ENCODE data around the gene TSC22D1. TPM values are rescaled to one million over a fixed set of nuclear protein-coding genes. Genes with fewer than 3 reads are reported as not detected.

Gene TSC22D1
- total RNA-seq, 1 experiment from 2014 or later: 44.7 TPM

- no peak for DNase-seq
- Histone ChIP-seq H3K4me3 (ENCODE audit: insufficient read depth, low read depth, low read length) (no peak overlapping the region), H3K36me3 (replicated peaks; ENCODE audit: control insufficient read depth, insufficient read depth, low read length) (no peaks in the 10 kb centered on the region), H3K27me3 (ENCODE audit: control insufficient read depth, insufficient read depth, low read length) (no peaks in the 10 kb centered on the region)
Measured at GRCh38 chr13:44397766-44398223, 178.3 kb downstream of the TSC22D1 start.

- DNase-seq: peak; percentile 35
- H3K36me3 ChIP-seq (replicated peaks; ENCODE audit: control insufficient read depth, insufficient read depth, low read length): no peaks in the 10 kb centered on the region
- no peaks in the 10 kb centered on the region for H3K27me3 ChIP-seq (ENCODE audit: control insufficient read depth, insufficient read depth, low read length)
- H3K4me3 ChIP-seq (ENCODE audit: insufficient read depth, low read depth, low read length): no peak overlapping the region
Measured at GRCh38 chr13:44396701-44397580, 179.2 kb downstream of the TSC22D1 start.

- Histone ChIP-seq H3K27me3 (ENCODE audit: control insufficient read depth, insufficient read depth, low read length) (no peaks in the 10 kb centered on the region), H3K4me3 (ENCODE audit: insufficient read depth, low read depth, low read length) (no peak overlapping the region), H3K36me3 (replicated peaks; ENCODE audit: control insufficient read depth, insufficient read depth, low read length) (no peaks in the 10 kb centered on the region)
- no peak for DNase-seq
Measured at GRCh38 chr13:44395976-44396694, 180.0 kb downstream of the TSC22D1 start.

GRCh38 chr13:44394658-44395057 is 181.5 kb downstream of the TSC22D1 start:
- no peaks in the 10 kb centered on the region for H3K27me3 ChIP-seq (ENCODE audit: control insufficient read depth, insufficient read depth, low read length)
- H3K36me3 ChIP-seq (replicated peaks; ENCODE audit: control insufficient read depth, insufficient read depth, low read length): no peaks in the 10 kb centered on the region
- no peak overlapping the region for H3K4me3 ChIP-seq (ENCODE audit: insufficient read depth, low read depth, low read length)
- no peak for DNase-seq

- DNase-seq: no peak
- Histone ChIP-seq H3K27me3 (ENCODE audit: control insufficient read depth, insufficient read depth, low read length) (no peaks in the 10 kb centered on the region), H3K4me3 (ENCODE audit: insufficient read depth, low read depth, low read length) (no peak overlapping the region), H3K36me3 (replicated peaks; ENCODE audit: control insufficient read depth, insufficient read depth, low read length) (no peaks in the 10 kb centered on the region)
Measured at GRCh38 chr13:44393391-44393790, 182.7 kb downstream of the TSC22D1 start.

- H3K4me3 ChIP-seq (ENCODE audit: insufficient read depth, low read depth, low read length): no peak overlapping the region
- no peak for DNase-seq
Measured at GRCh38 chr13:44389876-44390275, 186.3 kb downstream of the TSC22D1 start.

GRCh38 chr13:44389060-44389666 is 187.0 kb downstream of the TSC22D1 start:
- Histone ChIP-seq H3K27me3 (ENCODE audit: control insufficient read depth, insufficient read depth, low read length) (no peaks in the 10 kb centered on the region), H3K36me3 (replicated peaks; ENCODE audit: control insufficient read depth, insufficient read depth, low read length) (no peaks in the 10 kb centered on the region), H3K4me3 (ENCODE audit: insufficient read depth, low read depth, low read length) (no peak overlapping the region)
- no peak for DNase-seq

More at GRCh38 chr13:44389876-44390275, 186.3 kb downstream of the TSC22D1 start:
- no peaks in the 10 kb centered on the region for H3K27me3 ChIP-seq (ENCODE audit: control insufficient read depth, insufficient read depth, low read length)
- no peaks in the 10 kb centered on the region for H3K36me3 ChIP-seq (replicated peaks; ENCODE audit: control insufficient read depth, insufficient read depth, low read length)

- no peaks in the 10 kb centered on the region for H3K27me3 ChIP-seq (ENCODE audit: control insufficient read depth, insufficient read depth, low read length)
- no peaks in the 10 kb centered on the region for H3K36me3 ChIP-seq (replicated peaks; ENCODE audit: control insufficient read depth, insufficient read depth, low read length)
- no peak overlapping the region for H3K4me3 ChIP-seq (ENCODE audit: insufficient read depth, low read depth, low read length)
- no peak for DNase-seq
Measured at GRCh38 chr13:44388427-44389059, 187.6 kb downstream of the TSC22D1 start.

GRCh38 chr13:44386913-44387556 is 189.1 kb downstream of the TSC22D1 start:
- DNase-seq: no peak
- Histone ChIP-seq H3K4me3 (ENCODE audit: insufficient read depth, low read depth, low read length) (no peak overlapping the region), H3K27me3 (ENCODE audit: control insufficient read depth, insufficient read depth, low read length) (no peaks in the 10 kb centered on the region), H3K36me3 (replicated peaks; ENCODE audit: control insufficient read depth, insufficient read depth, low read length) (no peaks in the 10 kb centered on the region)

- H3K36me3 ChIP-seq (replicated peaks; ENCODE audit: control insufficient read depth, insufficient read depth, low read length): no peaks in the 10 kb centered on the region
- no peaks in the 10 kb centered on the region for H3K27me3 ChIP-seq (ENCODE audit: control insufficient read depth, insufficient read depth, low read length)
- H3K4me3 ChIP-seq (ENCODE audit: insufficient read depth, low read depth, low read length): no peak overlapping the region
- no peak for DNase-seq
Measured at GRCh38 chr13:44385847-44386246, 190.3 kb downstream of the TSC22D1 start.

GRCh38 chr13:44385401-44385800 is 190.7 kb downstream of the TSC22D1 start:
- Histone ChIP-seq H3K4me3 (ENCODE audit: insufficient read depth, low read depth, low read length) (no peak overlapping the region), H3K36me3 (replicated peaks; ENCODE audit: control insufficient read depth, insufficient read depth, low read length) (no peaks in the 10 kb centered on the region), H3K27me3 (ENCODE audit: control insufficient read depth, insufficient read depth, low read length) (no peaks in the 10 kb centered on the region)
- no peak for DNase-seq

- H3K36me3 ChIP-seq (replicated peaks; ENCODE audit: control insufficient read depth, insufficient read depth, low read length): no peaks in the 10 kb centered on the region
- no peaks in the 10 kb centered on the region for H3K27me3 ChIP-seq (ENCODE audit: control insufficient read depth, insufficient read depth, low read length)
- no peak for DNase-seq
- no peak overlapping the region for H3K4me3 ChIP-seq (ENCODE audit: insufficient read depth, low read depth, low read length)
Measured at GRCh38 chr13:44384778-44385177, 191.4 kb downstream of the TSC22D1 start.

GRCh38 chr13:44383945-44384344 is 192.2 kb downstream of the TSC22D1 start:
- H3K27me3 ChIP-seq (ENCODE audit: control insufficient read depth, insufficient read depth, low read length): no peaks in the 10 kb centered on the region

GRCh38 chr13:44382635-44383145 is 193.4 kb downstream of the TSC22D1 start:
- DNase-seq: no peak
- no peaks in the 10 kb centered on the region for H3K27me3 ChIP-seq (ENCODE audit: control insufficient read depth, insufficient read depth, low read length)
- H3K4me3 ChIP-seq (ENCODE audit: insufficient read depth, low read depth, low read length): no peak overlapping the region
- no peaks in the 10 kb centered on the region for H3K36me3 ChIP-seq (replicated peaks; ENCODE audit: control insufficient read depth, insufficient read depth, low read length)

More at GRCh38 chr13:44383945-44384344, 192.2 kb downstream of the TSC22D1 start:
- DNase-seq: no peak
- H3K36me3 ChIP-seq (replicated peaks; ENCODE audit: control insufficient read depth, insufficient read depth, low read length): no peaks in the 10 kb centered on the region
- H3K4me3 ChIP-seq (ENCODE audit: insufficient read depth, low read depth, low read length): no peak overlapping the region

Measured in H7 (cell line).